Caco-2 (cell line): Measurements from ENCODE around the gene NRP1. TPM values are rescaled to one million over a fixed set of nuclear protein-coding genes. Genes with fewer than 3 reads are reported as not detected.

Experiments used
- BruUV-seq: library from RNA; stranded (reverse); fragments of 400-500 nt; replicated peaks from 2 replicates; lab custom pipeline; 2021; lab: Mats Ljungman, UMichigan
- CTCF ChIA-PET: fragments of 300-600 bp; sonication (Branson Sonifier 250); formaldehyde crosslinking; loops from one replicate; lab custom pipeline; 2022; ENCODE audit warnings: antibody characterized with exemption; lab: Charles Lee
- POLR2A ChIA-PET: fragments of 300-600 bp; sonication (Branson Sonifier 250); formaldehyde crosslinking; loops from one replicate; lab custom pipeline; 2022; ENCODE audit warnings: antibody characterized with exemption; lab: Charles Lee
- DNase-seq, 2 experiments: peaks; one replicate each; pipeline versions ENCODE4 v3.0.0 to v3.0.0-alpha.2; 2020 to 2022
- H3K27me3 ChIP-seq: replicated peaks from 2 replicates; pipeline ENCODE4 v1.6.0; 2011; ENCODE audit warnings: low read length; ENCODE audit not compliant: control insufficient read depth, insufficient read depth
- H3K36me3 ChIP-seq: 2 replicates; pipeline ENCODE4 v1.5.1; 2011; ENCODE audit warnings: low read length; ENCODE audit not compliant: control insufficient read depth, insufficient read depth
- H3K4me1 ChIP-seq: fragments of 250-450 bp; sonication (Bioruptor Pico); 2 replicates; pipeline ENCODE4 v1.5.1; 2020; ENCODE audit warnings: mild to moderate bottlenecking
- H3K4me3 ChIP-seq: 2 replicates; pipeline ENCODE4 v1.5.1; 2011; ENCODE audit warnings: low read depth, mild to moderate bottlenecking, control low read depth, low read length
- H3K9me3 ChIP-seq: fragments of 250-450 bp; sonication (Bioruptor Pico); 2 replicates; pipeline ENCODE4 v1.5.1; 2020; ENCODE audit warnings: mild to moderate bottlenecking, moderate library complexity
- H3K27ac Mint-ChIP-seq: one replicate; pipeline ENCODE4 v1.8.0; 2022; ENCODE audit warnings: mixed read lengths; ENCODE audit not compliant: unreplicated experiment
- H3K27me3 Mint-ChIP-seq: one replicate; pipeline ENCODE4 v1.8.0; 2022; ENCODE audit warnings: mixed read lengths; ENCODE audit not compliant: insufficient read depth, unreplicated experiment
- H3K36me3 Mint-ChIP-seq: one replicate; pipeline ENCODE4 v1.8.0; 2022; ENCODE audit warnings: mild to moderate bottlenecking, mixed read lengths; ENCODE audit not compliant: insufficient read depth, unreplicated experiment
- H3K4me1 Mint-ChIP-seq: one replicate; pipeline ENCODE4 v1.8.0; 2022; ENCODE audit warnings: low read depth, mixed read lengths; ENCODE audit not compliant: unreplicated experiment
- H3K4me3 Mint-ChIP-seq: one replicate; pipeline ENCODE4 v1.8.0; 2022; ENCODE audit warnings: mild to moderate bottlenecking, moderate library complexity, mixed read lengths; ENCODE audit not compliant: unreplicated experiment
- H3K9me3 Mint-ChIP-seq: one replicate; pipeline ENCODE4 v1.8.0; 2022; ENCODE audit warnings: mixed read lengths; ENCODE audit not compliant: unreplicated experiment
- CTCF ChIP-seq, 2 experiments: fragments of 200-600 bp in 1 of 2; IDR thresholded peaks; 1 replicate in 1 of 2; 2 replicates in 1 of 2; pipeline versions ENCODE4 v1.5.1 to v1.8.0; 2011 to 2022; ENCODE audit warnings: antibody characterized with exemption in 1 of 2, control low read depth in 1 of 2, inconsistent platforms in 1 of 2, low read depth in 1 of 2, low read length in 1 of 2, mild to moderate bottlenecking in 1 of 2, moderate library complexity in 1 of 2; ENCODE audit not compliant: insufficient read depth in 1 of 2, severe bottlenecking in 1 of 2, unreplicated experiment in 1 of 2
- intact Hi-C: fragments of 100-400 bp; cut with micrococcal nuclease; formaldehyde crosslinking; loops from one replicate; pipeline ENCODE4 v1.10.0; 2022; ENCODE audit not compliant: unreplicated experiment
- total RNA-seq: library from RNA; stranded (reverse); gene quantifications from 2 replicates; pipeline ENCODE4 v1.2.3, GENCODE V29; 2022

Gene NRP1
- total RNA-seq, 1 experiment from 2014 or later: 123 TPM

GRCh38 chr10:33345236-33345635 lies 10.8 kb upstream of the NRP1 start:
- Histone ChIP-seq H3K4me3 (no peak overlapping the region), H3K4me1 (peaks cover 15% of the 10 kb centered on the region), H3K27me3 (no peaks in the 10 kb centered on the region), H3K9me3 (peaks cover 17% of the 10 kb centered on the region), H3K36me3 (no peaks in the 10 kb centered on the region)
- Mint-ChIP-seq H3K9me3 (no peaks in the 10 kb centered on the region), H3K27me3 (no peaks in the 10 kb centered on the region), H3K27ac (no peak overlapping the region), H3K4me1 (no peaks in the 10 kb centered on the region), H3K36me3 (no peaks in the 10 kb centered on the region), H3K4me3 (no peak overlapping the region)
- BruUV-seq: no TSS peak
- ChIA-PET POLR2A (no interaction called here), CTCF (no interaction called here)
- no peak for DNase-seq
- intact Hi-C loops: no loop called here
- TF ChIP-seq CTCF (IDR thresholded peaks at IDR 0.05; ENCODE audit: insufficient read depth in 1 of 2, low read depth in 1 of 2, low read length in 1 of 2, severe bottlenecking in 1 of 2, unreplicated experiment in 1 of 2): no peak

- CTCF ChIA-PET: no interaction called here
- Mint-ChIP-seq H3K4me3 (no peak overlapping the region), H3K36me3 (no peaks in the 10 kb centered on the region), H3K4me1 (peaks cover 2% of the 10 kb centered on the region), H3K27ac (no peak overlapping the region), H3K9me3 (no peaks in the 10 kb centered on the region), H3K27me3 (no peaks in the 10 kb centered on the region)
- Histone ChIP-seq H3K27me3 (no peaks in the 10 kb centered on the region), H3K9me3 (peaks cover 17% of the 10 kb centered on the region), H3K4me3 (no peak overlapping the region), H3K36me3 (no peaks in the 10 kb centered on the region), H3K4me1 (peaks cover 15% of the 10 kb centered on the region)
- DNase-seq: no peak
- intact Hi-C loops: no loop called here
- POLR2A ChIA-PET: no interaction called here
- no peak for TF ChIP-seq CTCF (IDR thresholded peaks at IDR 0.05; ENCODE audit: insufficient read depth in 1 of 2, low read depth in 1 of 2, low read length in 1 of 2, severe bottlenecking in 1 of 2, unreplicated experiment in 1 of 2)
- no TSS peak for BruUV-seq
Measured at GRCh38 chr10:33344676-33345075, 10.2 kb upstream of the NRP1 start.

- H3K4me3 Mint-ChIP-seq: no peak overlapping the region
- BruUV-seq: no TSS peak
- peaks cover 13% of the 10 kb centered on the region for H3K4me1 Mint-ChIP-seq
- no peak overlapping the region for H3K27ac Mint-ChIP-seq
- peaks cover 6% of the 10 kb centered on the region for H3K36me3 Mint-ChIP-seq
- no peaks in the 10 kb centered on the region for H3K27me3 Mint-ChIP-seq
- H3K36me3 ChIP-seq: no peaks in the 10 kb centered on the region
- ChIA-PET CTCF (no interaction called here), POLR2A (no interaction called here)
- H3K9me3 Mint-ChIP-seq: no peaks in the 10 kb centered on the region
- no peak for DNase-seq
- intact Hi-C loops: no loop called here
- TF ChIP-seq CTCF (IDR thresholded peaks at IDR 0.05; ENCODE audit: insufficient read depth in 1 of 2, low read depth in 1 of 2, low read length in 1 of 2, severe bottlenecking in 1 of 2, unreplicated experiment in 1 of 2): no peak
- H3K27me3 ChIP-seq: no peaks in the 10 kb centered on the region
- H3K4me1 ChIP-seq: peaks cover 10% of the 10 kb centered on the region
- H3K4me3 ChIP-seq: no peak overlapping the region
- peaks cover 6% of the 10 kb centered on the region; the same call in 1 of the 2 replicates for H3K9me3 ChIP-seq
Measured at GRCh38 chr10:33341637-33342036, 7.2 kb upstream of the NRP1 start.
